Neural cell (in vitro differentiated cells): ENCODE results near the gene MEAK7.

ENCODE experiments used
- CTCF ChIP-seq: fragments of 450-650 bp; IDR thresholded peaks from 2 replicates; pipeline ENCODE4 v1.5.1; 2014; ENCODE audit warnings: antibody characterized with exemption, mild to moderate bottlenecking, moderate library complexity; ENCODE audit not compliant: poor library complexity, severe bottlenecking
- EP300 ChIP-seq: fragments of 450-650 bp; conservative IDR thresholded peaks from 2 replicates; pipeline ENCODE4 v1.6.1; 2014; ENCODE audit warnings: antibody characterized with exemption, mild to moderate bottlenecking, moderate library complexity; ENCODE audit not compliant: poor library complexity, severe bottlenecking
- EZH2 ChIP-seq: fragments of 200-600, 300-800 bp; shearing (Covaris generic), sonication (generic); IDR thresholded peaks from 2 replicates; pipeline ENCODE4 v1.6.1; 2014; ENCODE audit warnings: antibody characterized with exemption, low read length, borderline replicate concordance, mild to moderate bottlenecking; ENCODE audit not compliant: insufficient read depth, poor library complexity, severe bottlenecking
- MXI1 ChIP-seq: fragments of 450-650 bp; conservative IDR thresholded peaks from 2 replicates; pipeline ENCODE4 v1.6.1; 2014; ENCODE audit warnings: antibody characterized with exemption, mild to moderate bottlenecking; ENCODE audit not compliant: poor library complexity, severe bottlenecking
- POLR2AphosphoS5 ChIP-seq: IDR thresholded peaks from 2 replicates; pipeline ENCODE4 v1.6.1; 2012
- RAD21 ChIP-seq: fragments of 450-650 bp; conservative IDR thresholded peaks from 2 replicates; pipeline ENCODE4 v1.6.1; 2014; ENCODE audit warnings: antibody characterized with exemption, mild to moderate bottlenecking, moderate library complexity
- REST ChIP-seq: IDR thresholded peaks from 2 replicates; pipeline ENCODE4 v1.6.1; 2012; ENCODE audit warnings: borderline replicate concordance
- TAF1 ChIP-seq: IDR thresholded peaks from 2 replicates; pipeline ENCODE4 v1.6.1; 2012; ENCODE audit warnings: low read depth

GRCh38 chr16:84547546-84548061 is 43.1 kb upstream of the MEAK7 start:
- TF ChIP-seq CTCF (no peak), POLR2AphosphoS5 (no peak), TAF1 (no peak), EZH2 (no peak), EP300 (no peak), RAD21 (no peak), REST (no peak), MXI1 (no peak)
